ENCODE results near the gene MIDN. TPM values are rescaled to one million over a fixed set of nuclear protein-coding genes. Genes with fewer than 3 reads are reported as not detected.

Gene MIDN
- total and polyA plus RNA-seq, 5 donors from 2014 or later: 1.4 to 126 (median 2.1) TPM

DNA sequence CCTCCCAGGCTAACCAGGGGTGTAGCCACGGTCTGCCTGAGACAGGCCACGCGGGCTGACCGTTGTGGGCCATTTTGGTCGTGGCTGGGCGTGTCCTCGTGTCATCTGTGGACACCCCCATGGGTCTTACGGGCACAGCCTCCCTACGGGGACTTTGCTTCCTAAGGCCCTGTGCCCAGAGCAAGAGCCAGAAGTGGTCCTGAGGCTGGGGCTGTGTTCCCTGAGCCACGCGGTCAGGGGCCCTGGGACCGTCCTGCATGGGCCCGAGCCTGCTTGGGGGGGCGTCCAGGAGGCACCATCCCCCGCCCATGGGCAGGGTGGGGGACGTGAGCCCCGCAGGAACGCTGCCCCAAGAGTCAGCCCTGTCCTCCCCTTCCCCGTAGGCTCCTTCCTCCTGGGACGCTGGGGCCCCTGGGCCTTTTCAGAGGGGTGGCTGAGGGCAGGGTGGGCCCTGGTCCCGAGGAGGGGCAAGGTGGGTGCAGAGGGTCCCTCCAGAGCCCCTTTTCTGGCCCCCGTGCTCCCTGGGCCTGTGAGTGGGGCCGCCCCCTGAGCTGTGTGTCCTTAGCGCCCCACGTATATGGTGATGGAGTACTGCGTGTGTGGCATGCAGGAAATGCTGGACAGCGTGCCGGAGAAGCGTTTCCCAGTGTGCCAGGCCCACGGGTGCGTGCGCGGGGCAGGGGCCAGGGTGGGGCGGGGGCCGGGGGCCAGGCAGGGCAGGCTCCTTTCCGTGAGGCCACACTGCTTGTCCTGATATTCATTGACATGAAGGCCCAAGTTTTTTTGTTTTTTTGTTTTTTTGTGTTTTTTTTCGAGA lies 29.4 kb upstream of the MIDN start:
- Mint-ChIP-seq H3K4me1 (peaks cover 1 to 18% (median 7%) of the 10 kb centered on the region in 4 donors), H3K9me3 (no peaks in the 10 kb centered on the region)
- peaks cover 11% of the 10 kb centered on the region for H3K36me3 ChIP-seq (ENCODE audit: control insufficient read depth, insufficient read depth, low read length)

GRCh38 chr19:1219786-1220476 lies 28.5 kb upstream of the MIDN start:
- H3K36me3 Mint-ChIP-seq: no peaks in the 10 kb centered on the region
- Histone ChIP-seq H3K36me3 (ENCODE audit: control insufficient read depth, insufficient read depth, low read length) (peaks cover 11% of the 10 kb centered on the region), H3K27ac (ENCODE audit: insufficient read depth, low read length, poor library complexity, severe bottlenecking) (no peak overlapping the region), H3K4me1 (ENCODE audit: control insufficient read depth, insufficient read depth, low read length, poor library complexity, severe bottlenecking) (no peaks in the 10 kb centered on the region), H3K27me3 (ENCODE audit: control insufficient read depth, insufficient read depth, low read length) (no peaks in the 10 kb centered on the region), H3K4me3 (ENCODE audit: low read depth, low read length) (no peak overlapping the region), H3K9me3 (ENCODE audit: control insufficient read depth in 2 of 2, low read length in 2 of 2) (no peaks in the 10 kb centered on the region)
- no peak overlapping the region for H3K4me3 Mint-ChIP-seq
- no peak for DNase-seq
- H3K27ac Mint-ChIP-seq: no peak overlapping the region
- H3K4me1 Mint-ChIP-seq: peaks cover 0 to 13% (median 4%) of the 10 kb centered on the region in 4 donors
- no peaks in the 10 kb centered on the region for H3K27me3 Mint-ChIP-seq
- no peaks in the 10 kb centered on the region for H3K9me3 Mint-ChIP-seq
- no peak for ATAC-seq (ENCODE audit: low read depth in 2 of 2)

More for the DNA sequence above, 29.4 kb upstream of the MIDN start:
- H3K27me3 ChIP-seq (ENCODE audit: control insufficient read depth, insufficient read depth, low read length): no peaks in the 10 kb centered on the region
- Mint-ChIP-seq H3K4me3 (no peak overlapping the region), H3K36me3 (peaks cover under 1% of the 10 kb centered on the region), H3K27ac (no peak overlapping the region), H3K27me3 (peaks cover 1% of the 10 kb centered on the region)
- DNase-seq (no peak), ATAC-seq (ENCODE audit: low read depth in 2 of 2) (no peak)
- H3K9me3 ChIP-seq (ENCODE audit: control insufficient read depth in 2 of 2, low read length in 2 of 2): no peaks in the 10 kb centered on the region
- H3K27ac ChIP-seq (ENCODE audit: insufficient read depth, low read length, poor library complexity, severe bottlenecking): no peak overlapping the region
- no peak overlapping the region for H3K4me3 ChIP-seq (ENCODE audit: low read depth, low read length)
- H3K4me1 ChIP-seq (ENCODE audit: control insufficient read depth, insufficient read depth, low read length, poor library complexity, severe bottlenecking): peaks cover 6% of the 10 kb centered on the region

DNA sequence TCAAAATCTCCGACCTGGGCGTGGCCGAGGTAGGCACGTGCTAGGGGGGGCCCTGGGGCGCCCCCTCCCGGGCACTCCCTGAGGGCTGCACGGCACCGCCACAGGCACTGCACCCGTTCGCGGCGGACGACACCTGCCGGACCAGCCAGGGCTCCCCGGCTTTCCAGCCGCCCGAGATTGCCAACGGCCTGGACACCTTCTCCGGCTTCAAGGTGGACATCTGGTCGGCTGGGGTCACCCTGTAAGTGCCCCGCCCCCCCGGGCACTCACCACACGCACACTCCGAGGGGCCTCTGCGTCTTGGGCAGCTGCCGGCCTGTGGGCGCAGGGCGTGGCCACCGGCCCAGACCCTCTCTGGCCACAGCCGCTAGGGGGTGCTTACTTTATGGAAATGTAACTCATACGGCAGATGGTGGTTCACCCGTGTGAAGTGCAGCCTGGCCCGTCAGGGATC lies 27.9 kb upstream of the MIDN start:
- no peak overlapping the region for H3K27ac Mint-ChIP-seq
- H3K4me3 Mint-ChIP-seq: no peak overlapping the region
- Histone ChIP-seq H3K27ac (ENCODE audit: insufficient read depth, low read length, poor library complexity, severe bottlenecking) (no peak overlapping the region), H3K4me1 (ENCODE audit: control insufficient read depth, insufficient read depth, low read length, poor library complexity, severe bottlenecking) (no peaks in the 10 kb centered on the region), H3K27me3 (ENCODE audit: control insufficient read depth, insufficient read depth, low read length) (no peaks in the 10 kb centered on the region), H3K4me3 (ENCODE audit: low read depth, low read length) (no peak overlapping the region), H3K9me3 (ENCODE audit: control insufficient read depth in 2 of 2, low read length in 2 of 2) (no peaks in the 10 kb centered on the region), H3K36me3 (ENCODE audit: control insufficient read depth, insufficient read depth, low read length) (peaks cover 11% of the 10 kb centered on the region)
- DNase-seq (no peak), ATAC-seq (ENCODE audit: low read depth in 2 of 2) (no peak)
- H3K4me1 Mint-ChIP-seq: peaks cover 0 to 13% (median 4%) of the 10 kb centered on the region in 4 donors
- H3K27me3 Mint-ChIP-seq: no peaks in the 10 kb centered on the region
- H3K36me3 Mint-ChIP-seq: no peaks in the 10 kb centered on the region
- no peaks in the 10 kb centered on the region for H3K9me3 Mint-ChIP-seq

GRCh38 chr19:1220976-1221903 lies 27.1 kb upstream of the MIDN start:
- no peaks in the 10 kb centered on the region for H3K36me3 Mint-ChIP-seq
- H3K27me3 ChIP-seq (ENCODE audit: control insufficient read depth, insufficient read depth, low read length): no peaks in the 10 kb centered on the region
- no peak for ATAC-seq (ENCODE audit: low read depth in 2 of 2)
- H3K36me3 ChIP-seq (ENCODE audit: control insufficient read depth, insufficient read depth, low read length): peaks cover 7% of the 10 kb centered on the region
- no peak overlapping the region for H3K4me3 ChIP-seq (ENCODE audit: low read depth, low read length)
- H3K4me3 Mint-ChIP-seq: no peak overlapping the region
- H3K4me1 Mint-ChIP-seq: peaks cover 0 to 8% (median 4%) of the 10 kb centered on the region in 4 donors
- no peaks in the 10 kb centered on the region for H3K9me3 ChIP-seq (ENCODE audit: control insufficient read depth in 2 of 2, low read length in 2 of 2)
- no peak for DNase-seq
- no peaks in the 10 kb centered on the region for H3K27me3 Mint-ChIP-seq
- no peak overlapping the region for H3K27ac Mint-ChIP-seq
- H3K9me3 Mint-ChIP-seq: no peaks in the 10 kb centered on the region
- H3K4me1 ChIP-seq (ENCODE audit: control insufficient read depth, insufficient read depth, low read length, poor library complexity, severe bottlenecking): no peaks in the 10 kb centered on the region
- H3K27ac ChIP-seq (ENCODE audit: insufficient read depth, low read length, poor library complexity, severe bottlenecking): no peak overlapping the region

- Histone ChIP-seq H3K4me3 (ENCODE audit: low read depth, low read length) (no peak overlapping the region), H3K36me3 (ENCODE audit: control insufficient read depth, insufficient read depth, low read length) (peaks cover 6% of the 10 kb centered on the region), H3K27me3 (ENCODE audit: control insufficient read depth, insufficient read depth, low read length) (no peaks in the 10 kb centered on the region), H3K4me1 (ENCODE audit: control insufficient read depth, insufficient read depth, low read length, poor library complexity, severe bottlenecking) (no peaks in the 10 kb centered on the region), H3K27ac (ENCODE audit: insufficient read depth, low read length, poor library complexity, severe bottlenecking) (no peak overlapping the region), H3K9me3 (ENCODE audit: control insufficient read depth in 2 of 2, low read length in 2 of 2) (no peaks in the 10 kb centered on the region)
- Mint-ChIP-seq H3K27ac (no peak overlapping the region), H3K36me3 (no peaks in the 10 kb centered on the region), H3K4me3 (no peak overlapping the region), H3K27me3 (no peaks in the 10 kb centered on the region), H3K9me3 (no peaks in the 10 kb centered on the region), H3K4me1 (peaks cover 0 to 3% (median under 1%) of the 10 kb centered on the region in 4 donors)
- no peak for DNase-seq
- no peak for ATAC-seq (ENCODE audit: low read depth in 2 of 2)
Observed at GRCh38 chr19:1221904-1222255, 26.5 kb upstream of the MIDN start.

DNA sequence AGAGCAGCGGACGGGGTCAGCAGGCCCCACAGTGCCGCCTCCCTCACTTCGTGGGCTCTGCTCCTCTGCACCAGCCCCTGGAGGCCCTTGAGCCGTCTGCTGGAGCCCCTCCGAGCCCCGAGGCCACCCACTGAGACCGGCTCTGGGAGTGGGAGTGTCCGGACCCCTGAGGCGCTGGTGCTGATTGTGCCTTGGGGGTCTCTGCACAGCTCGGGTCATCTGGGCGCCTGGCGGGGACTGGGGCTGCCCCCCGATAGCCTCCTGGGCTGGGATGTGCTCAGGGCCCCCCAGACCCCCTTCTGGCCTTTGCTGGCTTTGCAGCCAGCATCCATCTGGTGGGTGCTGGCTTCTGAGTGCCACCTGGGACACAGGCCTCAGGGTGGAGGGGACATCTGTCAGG lies 26.0 kb upstream of the MIDN start:
- peaks cover 6% of the 10 kb centered on the region for H3K36me3 ChIP-seq (ENCODE audit: control insufficient read depth, insufficient read depth, low read length)
- H3K4me3 ChIP-seq (ENCODE audit: low read depth, low read length): no peak overlapping the region
- H3K36me3 Mint-ChIP-seq: no peaks in the 10 kb centered on the region
- no peaks in the 10 kb centered on the region for H3K4me1 Mint-ChIP-seq
- H3K9me3 ChIP-seq (ENCODE audit: control insufficient read depth in 2 of 2, low read length in 2 of 2): no peaks in the 10 kb centered on the region
- H3K27me3 ChIP-seq (ENCODE audit: control insufficient read depth, insufficient read depth, low read length): no peaks in the 10 kb centered on the region
- no peaks in the 10 kb centered on the region for H3K27me3 Mint-ChIP-seq
- H3K4me3 Mint-ChIP-seq: no peak overlapping the region
- no peaks in the 10 kb centered on the region for H3K9me3 Mint-ChIP-seq
- no peak overlapping the region for H3K27ac ChIP-seq (ENCODE audit: insufficient read depth, low read length, poor library complexity, severe bottlenecking)
- no peaks in the 10 kb centered on the region for H3K4me1 ChIP-seq (ENCODE audit: control insufficient read depth, insufficient read depth, low read length, poor library complexity, severe bottlenecking)
- DNase-seq (no peak), ATAC-seq (ENCODE audit: low read depth in 2 of 2) (no peak)
- no peak overlapping the region for H3K27ac Mint-ChIP-seq

- H3K36me3 Mint-ChIP-seq: no peaks in the 10 kb centered on the region
- no peaks in the 10 kb centered on the region for H3K4me1 Mint-ChIP-seq
- Histone ChIP-seq H3K4me1 (ENCODE audit: control insufficient read depth, insufficient read depth, low read length, poor library complexity, severe bottlenecking) (no peaks in the 10 kb centered on the region), H3K36me3 (ENCODE audit: control insufficient read depth, insufficient read depth, low read length) (peaks cover 6% of the 10 kb centered on the region), H3K4me3 (ENCODE audit: low read depth, low read length) (no peak overlapping the region), H3K9me3 (ENCODE audit: control insufficient read depth in 2 of 2, low read length in 2 of 2) (no peaks in the 10 kb centered on the region), H3K27me3 (ENCODE audit: control insufficient read depth, insufficient read depth, low read length) (no peaks in the 10 kb centered on the region), H3K27ac (ENCODE audit: insufficient read depth, low read length, poor library complexity, severe bottlenecking) (no peak overlapping the region)
- DNase-seq: peak in 1 of 3 donors; percentile 50
- no peaks in the 10 kb centered on the region for H3K27me3 Mint-ChIP-seq
- H3K4me3 Mint-ChIP-seq: no peak overlapping the region
- ATAC-seq (ENCODE audit: low read depth in 2 of 2): peak in 1 of 2 donors; percentile 41
- H3K27ac Mint-ChIP-seq: no peak overlapping the region
- H3K9me3 Mint-ChIP-seq: no peaks in the 10 kb centered on the region
Observed at GRCh38 chr19:1223018-1223855, 25.1 kb upstream of the MIDN start.
